Activated CD8-positive, alpha-beta memory T cell treated with anti-CD3 and anti-CD28 coated beads, Interleukin-2, amount 50 U/mL, for 1 hour (primary cell): Measurements from ENCODE around the gene PPP1CA.

Experiments
- DNase-seq: peaks from one replicate; pipeline ENCODE4 v3.0.0-alpha.2; 2020; ENCODE audit errors: extremely low read depth

PPP1CA gene

DNA sequence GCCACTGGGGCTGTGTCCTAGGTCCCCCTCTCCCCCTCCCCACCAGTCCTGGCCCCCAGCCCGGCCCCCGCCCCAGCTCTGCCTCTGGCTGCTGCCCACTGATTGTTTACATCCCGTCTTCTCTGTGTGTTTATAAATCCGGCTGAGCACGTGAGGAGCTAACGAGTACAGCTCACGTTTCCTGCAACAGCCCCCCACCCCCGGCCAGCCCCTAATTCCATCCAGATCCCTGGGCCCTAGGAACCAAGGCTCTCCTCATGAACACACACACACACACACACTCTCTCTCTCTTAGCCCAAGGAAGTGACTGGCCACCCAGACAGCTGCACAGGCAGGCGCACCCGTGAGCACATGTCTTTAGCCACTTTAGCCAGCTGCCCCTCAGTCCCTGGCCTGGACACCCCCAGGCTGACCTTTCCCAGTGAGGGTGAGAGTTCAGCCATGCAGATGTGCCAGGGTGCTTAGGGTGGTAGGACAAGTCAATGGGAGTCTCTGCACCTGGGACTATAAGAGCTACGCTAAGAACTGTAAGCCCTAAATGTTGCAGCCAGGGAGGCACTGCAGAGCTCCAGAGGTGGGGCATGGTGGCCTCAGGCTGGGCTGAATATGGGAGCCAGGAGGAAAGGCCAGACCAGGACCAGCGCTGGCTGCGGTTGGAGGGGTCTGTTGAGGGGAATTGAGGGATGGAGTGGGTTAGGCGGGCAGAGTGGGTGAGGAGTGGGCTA, 31.1 kb downstream of the PPP1CA start:
- no peak for DNase-seq

DNA sequence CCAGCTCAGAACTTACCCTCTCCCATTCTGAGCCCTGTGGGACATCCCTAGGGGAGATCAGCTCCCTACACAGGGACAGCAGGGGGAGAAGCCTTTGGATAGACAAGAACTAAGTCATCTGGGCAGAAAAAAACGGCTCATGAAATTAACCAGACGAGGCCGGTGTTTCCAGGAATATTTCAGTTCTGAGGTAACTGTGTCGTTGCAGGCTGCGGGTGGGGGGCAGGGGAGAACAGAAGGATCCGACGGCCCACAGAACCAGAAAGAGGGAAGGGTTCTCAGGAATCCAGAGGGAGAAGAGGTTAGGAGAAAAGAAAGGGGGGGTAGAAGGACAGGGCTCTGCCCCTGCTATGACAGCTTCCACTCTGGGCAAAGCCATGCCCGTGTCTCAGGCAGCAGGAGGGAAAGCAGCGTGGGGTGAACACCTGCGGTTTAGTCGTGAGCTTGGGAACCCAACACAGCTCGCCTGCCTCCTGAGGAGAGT, 31.8 kb downstream of the PPP1CA start:
- DNase-seq = no peak

DNA sequence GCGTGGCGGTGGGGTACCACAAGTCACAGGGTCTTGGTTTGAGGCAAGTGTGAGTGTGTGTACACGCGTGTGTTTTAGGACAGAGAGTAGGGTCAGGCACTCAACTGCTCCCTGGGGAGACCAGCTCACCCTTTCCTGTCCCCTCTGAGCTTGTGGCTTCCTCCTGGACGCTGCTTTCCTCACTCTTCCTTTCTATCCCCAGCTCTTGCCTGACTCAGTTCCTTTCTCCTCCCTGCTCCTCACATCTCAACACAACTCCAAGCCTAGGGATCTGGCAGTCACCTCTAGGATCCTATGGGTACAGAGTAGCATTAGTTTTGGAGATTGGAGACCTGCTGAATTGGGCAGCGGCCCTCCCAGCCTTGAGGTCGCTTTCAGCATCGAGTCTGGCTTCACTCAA, 32.4 kb downstream of the PPP1CA start:
- DNase-seq = no peak

DNA sequence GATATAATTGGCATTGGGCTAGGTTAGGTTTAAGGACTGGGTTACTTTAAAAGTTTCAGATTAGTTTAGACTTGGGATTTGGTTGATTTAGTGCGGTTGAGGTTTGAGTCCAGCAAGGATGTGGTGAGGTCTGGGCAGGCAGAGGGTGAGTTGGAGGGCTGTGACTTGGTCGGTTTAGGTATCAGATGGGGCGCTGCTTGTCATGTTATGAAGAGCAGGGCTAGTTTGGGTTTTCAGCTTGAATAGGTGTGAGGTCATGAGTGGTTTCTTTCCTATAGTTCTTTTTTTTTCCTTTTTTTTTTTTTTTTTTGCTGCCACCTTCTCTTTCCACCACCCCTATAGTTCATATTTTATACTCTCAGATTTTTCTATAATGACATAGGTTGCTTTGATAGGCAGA, 33.0 kb downstream of the PPP1CA start:
- DNase-seq = no peak

DNA sequence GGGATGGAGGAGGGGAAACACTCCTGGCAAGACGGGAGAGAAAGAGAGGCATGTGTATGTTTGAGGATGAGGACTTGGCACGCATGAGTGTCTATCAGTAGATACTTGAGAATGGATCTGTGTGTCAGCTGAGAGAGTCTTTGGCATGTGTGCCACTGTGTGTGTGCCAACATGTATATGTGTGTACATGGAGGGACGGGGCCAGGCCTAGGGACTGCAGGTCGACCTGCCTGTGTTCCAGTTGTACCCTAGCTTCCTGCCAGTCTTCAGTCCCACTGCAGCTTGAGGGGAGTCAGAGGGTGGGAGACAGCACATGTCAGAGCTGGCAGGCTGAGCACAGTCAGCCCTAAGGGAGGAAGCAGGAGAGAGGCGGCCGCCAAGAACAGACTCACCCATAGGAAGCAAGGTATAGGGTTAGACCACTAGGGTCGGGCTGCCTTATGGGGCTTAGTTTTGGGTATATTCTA, 33.9 kb downstream of the PPP1CA start:
- no peak for DNase-seq

DNA sequence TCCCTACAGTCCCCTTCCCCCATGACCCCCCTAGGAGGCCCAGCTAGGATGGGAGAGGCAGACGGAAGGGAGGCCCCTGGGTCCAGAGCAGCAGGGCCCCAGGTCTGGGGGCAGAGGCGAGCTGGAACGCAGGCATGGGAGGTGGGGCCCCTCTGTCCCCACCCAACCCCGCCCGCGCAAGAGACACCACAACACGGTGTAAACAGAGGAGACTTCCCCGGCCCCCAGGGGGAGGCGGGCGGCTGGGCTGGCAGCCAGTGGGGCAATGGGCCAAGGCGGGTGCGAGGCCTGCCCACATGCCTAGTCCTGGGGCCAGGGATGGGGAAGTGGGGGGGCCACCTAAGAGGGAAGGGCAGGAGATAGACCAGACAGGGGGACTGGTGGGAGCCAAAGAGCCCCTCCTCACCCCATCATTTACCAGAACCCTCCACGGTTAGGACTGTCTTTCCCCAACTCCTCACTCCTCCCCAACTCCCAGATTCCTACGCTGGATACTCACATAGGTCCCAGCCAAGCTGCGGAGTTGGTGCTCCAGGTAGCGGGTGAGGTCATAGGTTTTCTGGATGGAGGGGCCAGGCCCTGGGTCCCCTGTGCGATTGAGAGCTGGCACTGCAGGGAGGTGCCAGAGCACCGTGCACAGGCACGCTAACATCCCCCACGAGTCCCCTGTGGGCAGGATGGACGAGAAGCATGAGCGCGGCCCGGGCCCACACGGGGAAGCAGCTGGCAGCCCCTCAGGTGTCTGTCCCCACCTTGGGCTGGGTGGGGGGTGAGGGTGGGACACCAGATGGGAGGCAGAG, 34.5 kb downstream of the PPP1CA start:
- no peak for DNase-seq

DNA sequence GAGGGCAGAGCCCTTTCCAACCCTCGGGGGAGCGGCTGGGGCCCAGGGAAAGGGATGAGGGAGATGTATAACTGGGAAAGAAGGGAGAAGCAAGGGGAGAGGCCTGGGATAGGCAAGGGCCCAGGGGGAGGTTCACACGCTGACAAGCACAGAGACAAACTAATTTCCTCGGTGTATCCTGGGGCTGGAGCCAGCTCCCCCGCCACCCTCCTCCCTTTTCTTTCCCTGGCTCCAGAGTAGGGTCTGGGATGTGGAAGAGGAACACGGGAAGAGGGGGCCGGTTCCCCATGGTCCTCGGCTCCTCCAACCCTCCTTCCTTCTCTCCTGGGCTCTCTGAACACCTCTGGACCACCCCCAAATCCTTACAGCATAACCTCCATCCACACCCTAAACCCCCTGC, 35.1 kb downstream of the PPP1CA start:
- DNase-seq = no peak

DNA sequence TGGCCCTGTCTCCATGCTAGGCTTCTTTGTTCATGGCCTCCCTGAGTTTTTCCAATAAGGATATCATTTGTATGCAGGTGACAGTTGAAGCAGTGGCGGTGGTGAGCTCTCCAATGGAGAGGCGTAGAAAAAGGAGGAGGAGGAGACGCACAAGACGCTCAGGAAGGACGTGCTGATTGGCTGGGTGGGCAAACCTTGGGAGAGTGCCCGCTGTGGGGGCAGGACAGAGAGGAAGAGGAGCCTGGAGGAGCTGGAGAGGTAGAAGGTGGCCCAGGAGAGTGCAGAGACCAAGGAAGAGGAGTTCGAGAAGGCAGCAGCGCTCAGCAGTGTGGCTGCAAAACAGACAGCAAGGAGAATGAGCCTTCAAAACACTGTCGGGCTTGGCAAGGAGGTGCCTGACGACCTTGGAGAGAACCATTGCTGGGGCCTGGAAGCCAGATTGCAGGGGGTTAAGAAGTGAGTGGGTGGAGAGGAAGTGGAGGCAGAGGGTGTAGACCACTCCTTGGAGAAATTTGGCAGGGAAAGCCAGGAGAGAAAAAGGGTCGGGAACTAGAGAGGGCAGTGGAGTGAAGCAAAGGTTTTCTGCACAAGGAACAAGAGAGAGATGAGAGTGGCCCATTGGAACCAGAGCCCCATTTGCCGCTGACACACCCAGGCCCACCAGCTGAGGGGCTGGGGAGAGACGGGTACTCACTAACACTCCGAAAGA, 35.8 kb downstream of the PPP1CA start:
- no peak for DNase-seq

DNA sequence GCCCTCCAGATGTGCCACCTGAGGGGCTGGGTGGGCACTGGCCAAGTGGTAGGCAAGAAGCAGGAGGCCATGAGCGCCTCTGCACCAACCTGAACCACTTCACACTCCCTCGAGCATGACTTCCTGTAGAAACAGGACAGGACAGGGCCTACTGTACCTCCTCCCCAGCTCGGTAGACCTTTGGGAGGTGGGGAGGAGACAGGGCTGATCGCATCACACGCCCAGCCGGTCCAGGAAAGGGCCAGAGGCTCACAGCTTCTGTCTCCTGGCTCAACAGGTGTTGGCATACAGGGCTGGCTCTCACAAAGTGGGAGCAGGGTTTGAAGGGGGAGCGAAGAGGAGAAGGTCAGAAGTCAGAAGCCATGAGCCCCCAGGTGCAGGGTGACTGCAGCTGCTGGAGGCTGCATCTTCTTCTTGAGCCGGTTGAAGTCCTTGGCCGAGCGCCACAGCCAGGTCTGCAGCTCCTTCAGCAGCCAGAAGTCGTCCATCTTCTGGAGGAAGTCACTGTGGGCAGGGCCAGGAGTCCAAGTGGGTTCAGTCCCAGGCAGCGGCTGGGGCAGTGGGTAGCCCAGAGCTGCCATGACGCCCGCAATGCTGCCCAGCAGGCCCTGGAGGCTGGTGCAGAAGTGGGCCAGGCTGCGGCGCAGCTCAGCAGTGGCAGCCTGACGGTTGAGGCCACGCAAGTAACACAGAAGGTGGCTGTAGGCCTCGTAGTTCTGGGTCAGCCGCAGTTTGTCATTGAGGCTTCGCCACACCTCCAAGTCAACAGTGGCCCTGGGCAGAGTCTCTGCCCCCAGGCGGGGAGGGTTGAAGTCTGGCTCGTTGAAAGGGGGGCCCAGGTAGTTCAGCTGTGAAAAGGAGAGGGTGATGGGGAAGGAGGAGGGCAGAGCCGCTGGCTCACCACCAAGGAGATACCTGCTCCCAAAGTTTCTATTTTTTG, 36.6 kb downstream of the PPP1CA start:
- DNase-seq = no peak

DNA sequence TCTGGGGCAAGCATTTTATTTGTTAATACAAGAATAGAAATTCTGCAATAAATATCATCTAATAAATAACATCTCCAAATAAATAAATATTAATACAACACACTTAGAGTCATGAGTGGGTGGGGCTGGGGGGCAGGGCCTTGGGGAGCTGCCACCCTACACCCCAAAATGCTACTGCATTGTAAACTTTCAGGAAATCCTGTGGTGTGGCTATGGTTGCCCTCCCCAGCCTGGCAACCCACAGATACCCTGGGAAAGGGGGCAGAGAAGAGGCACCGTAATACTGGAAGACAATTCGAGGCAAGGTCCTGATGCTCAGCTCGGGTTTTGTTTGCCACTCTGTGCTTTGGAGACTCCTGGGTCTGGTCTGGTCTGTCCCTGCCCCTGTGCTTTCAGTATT, 37.5 kb downstream of the PPP1CA start:
- DNase-seq = no peak

DNA sequence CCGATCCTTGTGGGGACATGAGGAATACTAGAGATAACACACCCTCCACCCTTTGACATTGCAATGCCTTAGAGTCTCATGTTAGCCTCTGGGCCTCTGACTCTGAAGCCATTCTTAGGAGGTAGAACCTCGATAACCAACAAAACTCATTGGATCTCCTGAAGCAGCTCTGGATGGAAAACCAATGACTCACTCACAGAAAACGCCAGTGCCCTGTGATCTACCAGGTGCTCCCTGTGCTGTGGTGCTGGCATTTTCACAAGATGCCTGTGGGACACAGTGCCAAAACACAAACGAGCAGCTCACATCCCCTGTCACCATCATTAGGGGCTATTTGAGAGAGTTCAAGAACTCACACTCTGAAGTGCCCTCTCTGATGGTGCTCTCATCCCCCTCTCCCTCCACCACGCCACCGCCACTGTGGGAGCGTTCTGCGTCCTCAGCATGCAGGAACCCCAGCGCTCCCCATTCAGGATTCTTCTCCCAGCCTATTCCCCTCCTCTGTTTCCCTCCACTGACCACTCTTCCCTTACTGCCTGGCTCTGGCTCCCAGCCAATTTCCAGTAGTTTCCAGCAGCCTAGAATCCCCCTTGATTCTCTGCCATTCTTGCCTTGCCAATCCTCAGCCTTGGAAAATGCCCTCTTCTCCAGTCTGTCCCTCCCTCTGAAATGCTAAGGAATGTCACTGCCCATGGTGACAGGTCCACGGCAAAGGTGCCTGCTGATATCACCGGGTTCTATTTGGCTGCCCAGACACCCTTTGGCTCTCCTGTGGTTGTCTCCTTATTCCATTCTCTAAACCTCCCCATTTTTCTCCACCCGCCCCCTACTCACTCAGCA, 43.6 kb downstream of the PPP1CA start:
- no peak for DNase-seq

DNA sequence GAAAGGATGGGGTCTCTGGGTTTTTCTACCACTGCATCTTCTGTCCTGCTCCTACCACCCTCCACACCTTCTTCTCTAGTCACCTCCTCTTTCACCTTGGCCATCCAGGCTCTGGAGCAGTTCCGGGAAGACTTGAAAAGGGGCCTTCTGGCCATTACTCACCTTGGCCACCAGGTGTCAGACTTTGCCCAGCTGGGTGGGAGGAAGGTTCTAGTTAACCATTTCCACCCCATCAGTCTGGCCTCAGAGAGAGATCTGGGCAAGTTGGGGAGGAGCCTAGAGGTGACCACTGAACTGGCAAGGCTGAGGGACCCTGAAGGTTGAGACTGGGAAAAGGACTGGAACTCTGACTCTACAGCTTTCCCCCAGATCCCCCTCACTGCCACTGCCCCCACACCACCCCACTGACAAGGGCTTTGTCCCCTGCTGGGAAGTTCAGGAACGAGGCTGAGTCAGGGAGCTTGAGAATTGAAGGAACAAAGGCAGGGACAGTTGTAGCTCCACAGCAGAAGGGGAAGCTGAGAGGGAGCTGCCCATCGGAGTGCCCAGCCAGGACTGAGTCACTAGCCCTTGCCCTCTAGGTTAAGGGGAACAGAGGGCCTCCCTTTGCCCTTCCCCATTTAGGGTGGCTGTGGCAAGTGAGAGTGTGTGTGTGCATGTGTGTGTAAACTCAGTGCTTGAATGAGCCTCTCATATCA, 44.6 kb downstream of the PPP1CA start:
- no peak for DNase-seq

DNA sequence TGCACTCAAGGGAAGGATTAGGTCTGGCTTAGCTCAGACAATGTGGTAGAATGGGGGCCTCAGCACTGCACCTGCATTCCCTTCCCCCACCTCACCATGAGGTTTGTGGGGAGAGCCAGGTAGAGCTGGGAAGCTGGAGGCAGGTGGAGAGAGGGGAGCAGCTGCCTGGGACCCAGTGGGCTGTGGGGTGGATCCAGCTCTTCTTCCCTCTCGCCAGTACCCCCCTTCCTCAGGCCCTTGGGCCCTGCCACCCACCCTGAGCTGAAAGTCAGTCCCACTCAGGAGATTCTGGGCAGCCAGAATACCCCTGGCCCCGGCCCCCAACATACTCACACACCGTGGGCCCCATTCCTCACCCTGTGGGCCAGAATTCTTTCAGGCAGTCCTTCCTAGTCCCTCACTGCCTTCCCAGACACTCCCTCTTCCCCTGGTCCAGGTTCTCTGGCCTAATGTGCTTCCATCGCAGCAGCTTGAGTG, 45.2 kb downstream of the PPP1CA start:
- no peak for DNase-seq

DNA sequence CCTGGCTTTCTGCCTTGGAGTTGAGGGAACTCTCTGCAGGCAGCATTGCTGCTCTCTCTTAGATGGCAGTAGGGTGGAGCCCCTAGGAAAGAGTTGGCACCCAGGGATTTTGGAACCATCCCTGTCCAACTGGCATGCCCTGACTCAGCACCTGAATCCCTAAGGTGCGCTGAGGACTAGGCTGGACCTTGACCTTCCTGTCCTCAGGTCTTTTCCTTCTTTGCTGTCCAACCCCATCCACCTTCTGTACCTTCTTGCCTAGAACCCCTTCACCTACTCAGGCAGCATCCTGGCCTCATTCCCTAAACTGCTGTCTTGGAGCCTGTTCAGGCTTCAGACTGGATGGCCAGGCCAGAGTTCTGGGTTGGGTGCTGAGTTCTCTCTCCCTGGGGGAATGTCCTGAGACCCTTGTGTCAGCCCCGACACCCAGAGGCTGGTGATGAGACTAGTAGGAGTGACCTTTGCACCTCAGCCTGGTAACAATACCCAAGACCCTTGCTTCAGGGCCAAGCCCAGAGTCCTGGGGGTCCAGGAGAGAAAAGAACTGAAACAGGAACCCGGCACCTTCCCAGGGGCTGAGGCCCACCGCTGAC, 45.8 kb downstream of the PPP1CA start:
- no peak for DNase-seq

DNA sequence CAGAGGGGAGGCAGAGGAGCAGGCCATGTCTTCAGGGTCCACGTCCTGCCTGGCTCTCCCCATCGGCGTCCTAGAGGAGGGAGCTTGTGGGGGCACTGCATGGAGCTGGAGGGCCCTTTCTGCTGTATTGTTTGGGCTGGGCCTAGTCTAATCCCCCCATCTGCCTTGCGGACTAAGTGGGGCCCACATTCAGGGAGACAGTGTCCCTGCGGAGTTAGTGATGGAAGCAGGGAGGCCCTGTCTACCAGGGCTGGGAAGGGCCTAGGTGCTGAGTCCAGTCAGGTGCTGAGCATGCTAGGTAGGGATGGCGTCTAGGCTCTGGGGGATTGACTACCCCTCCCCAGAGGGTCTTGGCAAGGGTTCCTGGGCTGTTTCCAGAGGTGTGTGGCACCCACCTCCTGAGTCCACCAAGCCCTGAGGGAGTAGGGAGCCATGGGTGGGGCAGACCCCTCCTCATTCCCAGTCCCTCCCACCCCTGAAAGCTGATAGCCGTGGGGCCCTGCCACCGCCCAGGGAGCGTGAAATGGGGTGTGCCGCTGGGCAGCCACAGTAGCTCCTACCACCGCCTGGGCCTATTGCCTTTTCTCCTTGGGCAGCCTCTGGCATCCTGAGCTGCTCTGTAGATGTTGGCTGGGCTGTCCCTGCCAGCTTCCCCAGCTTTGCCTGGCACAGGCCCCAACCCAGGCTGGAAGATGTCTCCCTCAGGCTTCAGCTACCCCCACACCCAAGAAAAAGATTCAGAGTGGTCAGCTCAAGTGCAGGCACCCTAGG, 46.5 kb downstream of the PPP1CA start:
- DNase-seq = no peak

DNA sequence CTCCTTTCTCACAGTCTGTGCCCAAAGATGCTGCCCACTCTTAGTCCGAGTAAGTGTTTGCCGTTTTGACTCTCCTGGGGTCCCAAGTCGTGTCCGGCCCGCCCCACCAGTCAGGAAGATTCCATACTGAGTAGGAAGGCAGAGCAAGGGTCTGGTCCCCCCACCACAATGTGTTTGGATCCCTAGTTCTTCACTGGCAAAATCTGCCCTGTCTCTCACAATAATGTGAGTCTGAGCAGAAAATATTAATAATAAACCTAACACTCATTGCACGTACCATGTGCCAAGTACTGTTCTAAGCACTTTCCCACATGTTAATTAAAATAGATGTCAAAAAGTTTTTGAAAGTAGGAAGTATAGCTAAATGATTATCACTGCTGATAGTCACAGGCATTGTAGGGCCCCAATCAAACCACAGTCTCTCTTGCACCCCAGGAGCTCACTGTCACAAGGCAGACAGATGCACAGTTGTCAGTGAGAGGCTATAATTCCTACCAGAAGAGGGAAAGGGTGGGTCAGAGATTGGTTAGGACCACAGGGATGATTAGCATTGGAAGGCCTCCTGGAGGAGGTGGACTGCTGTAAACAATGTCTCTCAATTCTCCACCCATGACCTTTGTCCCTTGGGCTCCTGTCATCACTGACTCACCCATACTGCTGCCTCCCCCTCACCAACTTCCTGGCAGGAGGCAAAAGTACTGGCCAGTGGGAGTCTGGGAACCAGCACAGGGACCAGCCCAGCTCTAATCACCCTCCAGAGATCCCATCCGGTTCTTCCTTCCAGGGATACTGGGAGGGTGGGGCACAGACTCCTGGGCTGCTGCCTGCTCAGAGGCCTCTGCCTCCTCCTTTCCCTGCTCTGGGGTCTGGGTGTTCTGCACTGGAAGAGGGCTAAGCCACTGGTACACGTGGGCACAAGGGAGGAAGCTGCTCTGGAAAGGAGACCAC, 47.3 kb downstream of the PPP1CA start:
- no peak for DNase-seq

DNA sequence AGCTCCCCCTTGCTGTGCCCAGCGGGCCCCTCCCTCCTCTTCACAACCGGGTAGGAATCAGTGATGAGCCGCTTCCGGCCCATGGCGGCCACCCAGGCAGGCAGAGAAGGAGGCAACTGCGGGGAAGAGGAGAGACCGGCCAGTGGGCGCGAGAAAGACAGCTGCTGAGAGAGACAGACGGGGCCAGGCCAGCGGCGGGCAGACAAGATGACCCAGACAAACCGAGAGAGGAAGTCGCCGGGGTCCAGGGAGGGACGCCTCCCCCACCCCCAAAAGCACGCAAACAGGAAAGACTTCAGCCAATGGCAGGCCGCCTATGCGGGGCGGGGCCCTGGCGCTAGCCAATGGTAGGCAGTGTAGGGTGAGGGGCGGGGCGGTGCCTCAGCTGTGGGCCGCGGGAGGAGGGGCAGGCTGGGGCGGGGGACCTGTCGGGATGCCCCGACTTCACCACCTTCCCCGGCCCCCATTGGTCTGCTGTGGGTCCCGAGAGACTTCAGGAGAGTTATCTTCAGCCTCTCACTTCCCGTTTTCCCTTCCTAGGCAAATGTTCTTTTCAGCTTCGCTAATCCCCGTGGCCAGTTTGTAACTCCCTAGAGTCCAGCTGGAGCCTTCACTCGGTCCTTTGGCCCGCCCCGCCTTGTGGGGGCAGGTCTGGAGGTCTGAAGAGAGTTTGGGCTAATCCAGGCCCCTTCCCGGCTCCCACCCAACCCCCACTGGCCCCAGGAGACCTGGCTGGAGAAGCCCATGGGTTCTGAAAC, 48.2 kb downstream of the PPP1CA start, which contains the start of gene POLD4:
POLD4 (minus strand) TSS at position 230 of the 758 bp plus-strand sequence; CDS start at position 83, 147 bp downstream.
- peak; percentile 85 for DNase-seq
